Naive thymus-derived CD8-positive, alpha-beta T cell (primary cell): Measurements from ENCODE around the gene ZNF678. TPM values are rescaled to one million over a fixed set of nuclear protein-coding genes. Genes with fewer than 3 reads are reported as not detected.

Experiments used
- ATAC-seq, 2 donors: fragments of 150-1000 bp; cut with Tn5 transposase in 1 of 2; sonication (Bioruptor Pico), chemical (Tn5 transposase) in 1 of 2; 1 replicate in 1 of 2; 2 replicates in 1 of 2; pipeline ENCODE4 v1.10.0; 2021; ENCODE audit warnings: mild to moderate bottlenecking in 2 of 2, moderate library complexity in 2 of 2
- POLR2A ChIA-PET: fragments of 350-600 bp; sonication (Branson Sonifier 250); formaldehyde crosslinking; loops from one replicate; lab custom pipeline; 2021; ENCODE audit warnings: antibody characterized with exemption; lab: Charles Lee
- DNase-seq, 10 donors: peaks; one replicate each; pipeline versions ENCODE4 v3.0.0 to v3.0.0-alpha.2; 2020 to 2022
- H3K27ac Mint-ChIP-seq, 10 donors: one replicate each; pipeline ENCODE4 v1.8.0; 2020 to 2022; ENCODE audit warnings: mild to moderate bottlenecking in 10 of 10, mixed read lengths in 10 of 10, moderate library complexity in 4 of 10, inconsistent platforms in 1 of 10
- H3K27me3 Mint-ChIP-seq, 5 donors: one replicate each; pipeline ENCODE4 v1.8.0; 2021 to 2022; ENCODE audit warnings: mixed read lengths in 5 of 5
- H3K36me3 Mint-ChIP-seq, 3 donors: one replicate each; pipeline ENCODE4 v1.8.0; 2020 to 2022; ENCODE audit warnings: mixed read lengths in 3 of 3, mild to moderate bottlenecking in 2 of 3, inconsistent platforms in 1 of 3
- H3K4me1 Mint-ChIP-seq, 4 donors: one replicate each; pipeline ENCODE4 v1.8.0; 2021 to 2022; ENCODE audit warnings: mixed read lengths in 4 of 4
- H3K4me3 Mint-ChIP-seq, 10 donors: one replicate each; pipeline ENCODE4 v1.8.0; 2020 to 2022; ENCODE audit warnings: mild to moderate bottlenecking in 10 of 10, mixed read lengths in 10 of 10, moderate library complexity in 6 of 10, inconsistent platforms in 1 of 10
- H3K9me3 Mint-ChIP-seq, 9 donors: one replicate each; pipeline ENCODE4 v1.8.0; 2020 to 2022; ENCODE audit warnings: mixed read lengths in 9 of 9, mild to moderate bottlenecking in 3 of 9, inconsistent platforms in 1 of 9, moderate library complexity in 1 of 9
- polyA plus RNA-seq, 3 donors: library from polyadenylated mRNA; unstranded; fragments of 300-500 nt; fragmentation: Illumina TruSeq; gene quantifications; one replicate each; pipeline ENCODE4 v1.2.3, GENCODE V29; 2021
- total RNA-seq, 8 experiments: library from RNA in 2 of 8; stranded (reverse) in 2 of 8; gene quantifications; one replicate each; pipeline ENCODE4 v1.2.3 and lab custom pipeline; 2021 to 2026

Gene ZNF678
- total RNA-seq (10 to 100 TPM; 10.8 to 11.8 TPM), polyA plus RNA-seq (1 to 10 TPM; 4.0 to 6.0 (median 5.7) TPM), total RNA-seq (lab: John Stamatoyannopoulos, UW) (8.9 to 32.5 (median 24.9) reads per million in 6 experiments)

DNA sequence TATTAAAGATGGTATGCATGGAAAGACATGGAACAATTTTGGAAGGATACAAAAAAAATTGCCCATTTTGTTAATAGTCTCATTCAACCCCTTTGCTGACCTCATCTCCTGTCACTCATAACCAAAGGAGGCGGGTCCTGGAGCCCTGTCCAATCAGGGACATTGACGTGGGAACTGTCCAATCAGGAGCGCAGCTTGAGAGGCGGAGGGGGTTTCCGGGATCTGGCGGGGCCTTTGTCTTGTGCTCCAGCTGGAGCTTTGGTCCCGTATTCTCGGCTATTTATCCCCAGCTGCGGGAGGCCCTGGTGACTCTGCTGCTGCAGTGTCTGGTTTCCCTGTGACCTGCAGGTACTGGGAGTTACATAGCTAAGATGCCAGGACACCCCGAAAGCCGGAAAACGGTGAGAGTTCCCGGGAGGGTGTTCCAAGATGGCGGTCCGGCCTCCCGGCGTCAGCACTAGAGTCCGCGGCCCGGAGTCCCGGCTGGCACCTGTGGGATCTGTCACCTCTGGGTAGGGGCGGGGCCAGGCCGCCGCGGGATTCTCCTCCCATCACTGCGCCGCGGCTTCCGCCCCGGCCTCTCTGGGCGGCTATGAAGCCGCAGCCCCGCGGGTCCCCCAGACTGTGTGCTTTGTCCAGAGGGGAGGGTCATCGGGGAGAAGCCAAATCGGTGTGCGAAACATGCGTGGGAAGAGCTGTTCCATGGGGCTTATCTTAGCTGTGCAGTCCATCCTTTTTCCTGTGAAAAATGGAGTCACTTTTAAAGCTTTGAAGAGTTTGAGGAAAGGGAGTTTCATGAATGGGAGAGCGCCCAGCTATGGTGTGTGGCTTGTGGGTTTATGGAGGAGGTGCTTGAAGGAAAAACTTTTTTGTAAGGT lies at the start of gene ZNF678:
Gene ZNF678, plus strand, starts transcription at position 233 of the 878 bp plus-strand sequence. CDS start 87,436 bp downstream, outside the sequence.
- Mint-ChIP-seq H3K27me3 (peaks cover 16 to 35% (median 24%) of the 10 kb centered on the region in 5 donors), H3K36me3 (peaks cover 5 to 11% (median 7%) of the 10 kb centered on the region in 3 donors), H3K4me3 (peak within 1 kb of the TSS; percentile 92 to 98 (median 94)), H3K27ac (peak within 1 kb of the TSS; percentile 81 to 97 (median 94)), H3K9me3 (peaks cover 0 to 10% (median 4%) of the 10 kb centered on the region in 9 donors), H3K4me1 (peaks cover 27 to 52% (median 46%) of the 10 kb centered on the region in 4 donors)
- ATAC-seq = peak; percentile 93 to 97
- POLR2A ChIA-PET = interaction anchor here (0.7 kb wide), 1 partner anchor 9 kb away, joined by 3 read pairs; no protein-coding TSS in a partner anchor
- peak; percentile 62 to 93 (median 84) for DNase-seq

DNA sequence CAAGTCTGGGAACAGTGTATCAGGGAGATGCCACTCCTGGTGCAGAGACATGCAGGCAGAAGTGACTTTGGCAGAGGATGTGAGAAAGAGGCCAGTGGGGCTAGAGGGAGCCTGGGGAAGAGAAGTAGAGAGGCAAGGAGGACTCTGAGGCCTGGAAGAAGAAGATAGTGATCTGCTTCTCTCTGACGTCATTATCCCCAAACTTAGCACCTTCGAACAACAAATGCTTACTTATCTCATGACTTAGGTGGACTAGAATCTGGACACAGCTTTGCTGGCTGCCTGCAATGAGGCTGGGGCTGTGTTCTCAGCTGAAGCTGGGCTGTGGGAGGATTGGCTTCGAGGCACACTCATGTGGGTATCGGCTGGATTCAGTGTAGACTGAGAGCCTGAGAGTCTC lies 44.5 kb upstream of the ZNF678 start:
- Mint-ChIP-seq H3K27me3 (peaks cover 0 to 12% (median 5%) of the 10 kb centered on the region in 5 donors), H3K4me1 (no peaks in the 10 kb centered on the region), H3K4me3 (no peak overlapping the region), H3K36me3 (peaks cover 0 to 5% (median 0%) of the 10 kb centered on the region in 3 donors), H3K27ac (peak overlapping the region in 1 of 10 donors; percentile 20), H3K9me3 (peaks cover 0 to 24% (median 4%) of the 10 kb centered on the region in 9 donors)
- ATAC-seq (no peak), DNase-seq (no peak)
- POLR2A ChIA-PET = no interaction called here

DNA sequence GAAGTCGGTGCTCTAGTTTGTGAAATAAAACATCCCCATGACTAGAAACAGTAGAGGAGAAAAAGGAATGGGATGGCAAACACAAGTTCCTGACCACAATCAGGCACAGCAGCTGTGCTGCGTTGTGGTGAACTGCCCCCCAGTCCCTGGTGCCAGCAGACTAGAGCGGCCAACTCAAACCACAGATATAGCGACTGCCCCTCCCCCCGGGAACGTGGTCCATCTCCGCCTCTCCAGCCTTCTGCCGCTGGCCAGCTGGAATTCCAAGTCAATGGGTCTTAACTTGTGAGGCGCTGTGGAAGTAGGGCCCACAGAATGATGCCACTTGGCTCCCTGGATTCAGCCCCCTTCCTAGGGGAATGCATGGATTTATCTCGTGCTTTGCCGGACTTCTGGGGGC lies 41.6 kb upstream of the ZNF678 start:
- Mint-ChIP-seq H3K27me3 (peaks cover 0 to 12% (median 2%) of the 10 kb centered on the region in 5 donors), H3K27ac (no peak overlapping the region), H3K36me3 (peaks cover 0 to 20% (median 3%) of the 10 kb centered on the region in 3 donors), H3K4me1 (no peaks in the 10 kb centered on the region), H3K4me3 (no peak overlapping the region), H3K9me3 (peaks cover 7 to 53% (median 18%) of the 10 kb centered on the region in 9 donors)
- POLR2A ChIA-PET = no interaction called here
- DNase-seq = no peak
- ATAC-seq = no peak

DNA sequence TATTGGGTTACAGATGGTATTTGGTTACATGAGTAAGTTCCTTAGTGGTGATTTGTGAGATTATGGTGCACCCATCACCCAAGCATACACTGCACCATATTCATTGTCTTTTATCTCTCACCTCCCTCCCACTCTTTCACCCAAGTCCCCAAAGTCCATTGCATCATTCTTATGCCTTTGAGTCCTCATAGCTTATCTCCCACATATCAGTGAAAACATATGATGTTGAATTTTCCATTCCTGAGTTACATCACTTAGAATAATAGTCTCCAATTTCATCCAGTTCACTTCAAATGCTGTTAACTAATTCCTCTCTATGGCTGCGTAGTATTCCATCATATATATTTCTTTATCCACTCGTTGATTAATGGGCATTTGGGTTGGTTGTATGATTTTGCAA lies 36.8 kb upstream of the ZNF678 start:
- Mint-ChIP-seq H3K27me3 (peaks cover 0 to 2% (median 0%) of the 10 kb centered on the region in 5 donors), H3K4me1 (no peaks in the 10 kb centered on the region), H3K4me3 (no peak overlapping the region), H3K27ac (no peak overlapping the region), H3K9me3 (peaks cover 26 to 95% (median 64%) of the 10 kb centered on the region in 9 donors), H3K36me3 (peaks cover 5 to 58% (median 29%) of the 10 kb centered on the region in 3 donors)
- ATAC-seq (no peak), DNase-seq (no peak)
- POLR2A ChIA-PET = no interaction called here

DNA sequence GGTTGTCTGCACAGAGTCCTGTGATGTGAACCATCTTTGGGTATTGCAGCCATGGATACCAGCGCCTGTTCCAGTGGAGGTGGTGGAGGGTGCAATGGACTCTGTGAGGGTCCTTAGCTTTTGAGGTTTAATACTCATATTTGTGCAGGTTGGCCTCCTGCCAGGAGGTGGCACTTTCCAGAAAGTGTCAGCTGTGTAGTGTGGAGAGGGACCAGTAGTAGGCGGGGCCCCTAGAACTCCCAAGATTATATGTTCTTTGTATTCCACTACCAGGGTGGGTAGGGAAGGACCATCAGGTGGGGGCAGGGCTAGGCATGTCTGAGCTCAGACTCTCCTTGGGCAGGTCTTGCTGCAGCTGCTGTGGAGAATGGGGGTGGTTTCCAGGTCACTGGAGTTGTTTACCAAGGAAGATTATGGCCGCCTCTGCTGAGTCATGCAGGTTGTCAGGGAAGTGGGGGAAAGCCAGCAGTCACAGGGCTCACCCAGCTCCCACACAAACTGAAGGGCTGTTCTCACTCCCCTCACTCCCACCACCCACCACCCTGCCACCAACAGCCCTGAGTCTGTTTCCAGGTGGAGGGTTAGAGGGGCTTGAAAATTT lies 31.2 kb upstream of the ZNF678 start:
- peaks cover 5 to 68% (median 59%) of the 10 kb centered on the region in 3 donors for H3K36me3 Mint-ChIP-seq
- POLR2A ChIA-PET = no interaction called here
- no peak overlapping the region for H3K4me3 Mint-ChIP-seq
- peak overlapping the region in 1 of 10 donors; percentile 5 for H3K27ac Mint-ChIP-seq
- DNase-seq (no peak), ATAC-seq (no peak)
- peaks cover 23 to 84% (median 50%) of the 10 kb centered on the region in 9 donors for H3K9me3 Mint-ChIP-seq
- H3K27me3 Mint-ChIP-seq = peaks cover 0 to 2% (median 0%) of the 10 kb centered on the region in 5 donors
- H3K4me1 Mint-ChIP-seq = no peaks in the 10 kb centered on the region

DNA sequence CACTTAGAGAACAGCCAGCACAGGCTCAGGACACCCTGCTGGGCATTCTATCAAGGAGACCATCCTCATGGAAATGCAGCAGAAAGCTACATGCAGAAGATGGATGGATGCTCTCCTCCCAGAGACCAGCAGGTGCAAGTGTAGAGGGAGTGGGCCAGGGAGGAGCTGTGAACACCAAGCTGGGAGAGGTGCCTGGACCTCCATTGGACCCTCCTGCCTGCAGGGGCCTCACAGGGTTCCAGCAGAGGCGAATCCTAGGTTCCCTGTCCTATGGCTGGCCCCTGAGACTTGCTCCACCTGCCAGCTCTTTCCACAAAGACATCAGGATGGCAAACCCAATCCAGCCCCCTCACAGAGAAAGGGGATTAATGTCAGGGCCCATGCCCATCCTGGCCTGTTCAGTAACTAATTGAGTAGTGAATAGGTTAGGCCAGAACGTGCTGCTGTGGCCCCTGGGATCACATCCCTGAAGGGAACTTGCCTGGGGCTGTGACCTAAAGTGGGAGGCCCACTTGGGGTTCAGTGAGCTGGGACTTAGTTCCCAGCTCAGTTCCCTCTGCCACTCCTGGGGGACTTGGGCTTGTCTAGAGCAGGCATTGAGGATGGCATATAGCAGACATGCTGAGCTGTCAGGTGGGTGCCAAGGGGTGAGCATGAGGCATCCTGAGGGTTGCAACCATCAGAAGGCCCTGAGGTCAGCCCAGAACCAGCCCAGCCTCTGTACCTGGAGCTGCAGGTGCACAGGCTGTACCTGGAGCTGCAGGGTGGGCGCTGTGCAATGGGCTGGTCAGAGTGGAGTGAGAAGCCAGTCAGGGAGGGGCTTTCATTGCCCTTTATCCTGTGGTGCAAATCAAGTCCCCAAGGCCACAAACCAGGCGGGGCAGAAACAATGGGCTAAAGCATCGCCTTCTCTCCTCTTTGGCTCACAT lies 22.9 kb upstream of the ZNF678 start:
- peaks cover 0 to 16% (median 9%) of the 10 kb centered on the region in 3 donors for H3K36me3 Mint-ChIP-seq
- peaks cover 4 to 11% (median 8%) of the 10 kb centered on the region in 4 donors for H3K4me1 Mint-ChIP-seq
- peak overlapping the region in 6 of 10 donors; percentile 42 to 78 (median 53) for H3K4me3 Mint-ChIP-seq
- POLR2A ChIA-PET = no interaction called here
- no peak for ATAC-seq
- H3K27me3 Mint-ChIP-seq = no peaks in the 10 kb centered on the region
- H3K9me3 Mint-ChIP-seq = peaks cover 0 to 11% (median 2%) of the 10 kb centered on the region in 9 donors
- H3K27ac Mint-ChIP-seq = no peak overlapping the region
- DNase-seq = no peak

DNA sequence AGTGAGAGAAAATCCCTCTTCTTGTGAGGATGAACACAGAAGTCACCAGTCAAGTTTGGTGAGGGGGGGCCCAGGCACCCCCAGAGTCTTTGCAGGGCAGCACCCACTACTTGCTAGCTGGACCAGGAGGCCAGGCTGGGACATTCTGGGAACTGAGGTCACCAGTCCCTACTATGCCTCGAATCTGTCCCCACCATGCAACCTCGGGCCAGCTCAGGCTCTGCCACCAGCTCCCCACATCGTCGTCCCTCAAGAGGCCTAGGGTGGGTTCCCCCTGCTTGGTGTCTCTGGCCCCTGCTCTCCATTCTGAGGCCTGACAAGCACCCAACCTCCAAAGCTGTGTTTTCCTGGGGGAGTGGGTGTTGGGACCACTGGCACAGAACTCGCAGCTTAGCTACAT lies 22.2 kb upstream of the ZNF678 start:
- Mint-ChIP-seq H3K9me3 (peaks cover 0 to 6% (median 0%) of the 10 kb centered on the region in 9 donors), H3K4me3 (peak overlapping the region; percentile 28 to 82 (median 68)), H3K27ac (peak overlapping the region in 1 of 10 donors; percentile 20), H3K27me3 (no peaks in the 10 kb centered on the region), H3K36me3 (peaks cover 0 to 11% (median 5%) of the 10 kb centered on the region in 3 donors), H3K4me1 (peaks cover 4 to 11% (median 8%) of the 10 kb centered on the region in 4 donors)
- no peak for ATAC-seq
- POLR2A ChIA-PET = no interaction called here
- DNase-seq = no peak

DNA sequence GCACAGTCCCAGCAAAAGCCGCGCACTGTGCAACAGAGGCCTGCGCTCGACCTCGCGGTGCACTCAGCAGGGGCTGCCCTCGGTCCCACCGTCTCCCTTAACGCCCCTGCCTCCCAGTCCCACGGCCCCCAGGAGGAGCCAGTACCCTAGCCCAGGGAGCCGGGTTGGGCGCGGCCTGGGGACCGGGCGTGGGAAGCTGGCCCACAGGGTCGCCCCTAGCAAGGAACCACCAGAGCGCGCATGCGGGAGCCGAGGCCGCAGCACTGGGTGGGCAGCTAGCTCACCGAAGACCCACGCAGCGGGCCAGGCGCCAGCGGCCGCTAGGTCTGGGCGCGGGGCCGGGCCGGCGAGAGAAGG lies 21.6 kb upstream of the ZNF678 start:
- DNase-seq = peak in 2 of 10 donors; percentile 16 to 18
- POLR2A ChIA-PET = no interaction called here
- peaks cover 0 to under 1% (median 0%) of the 10 kb centered on the region in 5 donors for H3K27me3 Mint-ChIP-seq
- peak overlapping the region in 2 of 10 donors; percentile 21 to 69 for H3K27ac Mint-ChIP-seq
- H3K4me3 Mint-ChIP-seq = peak overlapping the region; percentile 28 to 82 (median 68)
- peaks cover 4 to 11% (median 8%) of the 10 kb centered on the region in 4 donors for H3K4me1 Mint-ChIP-seq
- peaks cover 0 to 5% (median under 1%) of the 10 kb centered on the region in 3 donors for H3K36me3 Mint-ChIP-seq
- peaks cover 0 to 2% (median 0%) of the 10 kb centered on the region in 9 donors for H3K9me3 Mint-ChIP-seq
- no peak for ATAC-seq

DNA sequence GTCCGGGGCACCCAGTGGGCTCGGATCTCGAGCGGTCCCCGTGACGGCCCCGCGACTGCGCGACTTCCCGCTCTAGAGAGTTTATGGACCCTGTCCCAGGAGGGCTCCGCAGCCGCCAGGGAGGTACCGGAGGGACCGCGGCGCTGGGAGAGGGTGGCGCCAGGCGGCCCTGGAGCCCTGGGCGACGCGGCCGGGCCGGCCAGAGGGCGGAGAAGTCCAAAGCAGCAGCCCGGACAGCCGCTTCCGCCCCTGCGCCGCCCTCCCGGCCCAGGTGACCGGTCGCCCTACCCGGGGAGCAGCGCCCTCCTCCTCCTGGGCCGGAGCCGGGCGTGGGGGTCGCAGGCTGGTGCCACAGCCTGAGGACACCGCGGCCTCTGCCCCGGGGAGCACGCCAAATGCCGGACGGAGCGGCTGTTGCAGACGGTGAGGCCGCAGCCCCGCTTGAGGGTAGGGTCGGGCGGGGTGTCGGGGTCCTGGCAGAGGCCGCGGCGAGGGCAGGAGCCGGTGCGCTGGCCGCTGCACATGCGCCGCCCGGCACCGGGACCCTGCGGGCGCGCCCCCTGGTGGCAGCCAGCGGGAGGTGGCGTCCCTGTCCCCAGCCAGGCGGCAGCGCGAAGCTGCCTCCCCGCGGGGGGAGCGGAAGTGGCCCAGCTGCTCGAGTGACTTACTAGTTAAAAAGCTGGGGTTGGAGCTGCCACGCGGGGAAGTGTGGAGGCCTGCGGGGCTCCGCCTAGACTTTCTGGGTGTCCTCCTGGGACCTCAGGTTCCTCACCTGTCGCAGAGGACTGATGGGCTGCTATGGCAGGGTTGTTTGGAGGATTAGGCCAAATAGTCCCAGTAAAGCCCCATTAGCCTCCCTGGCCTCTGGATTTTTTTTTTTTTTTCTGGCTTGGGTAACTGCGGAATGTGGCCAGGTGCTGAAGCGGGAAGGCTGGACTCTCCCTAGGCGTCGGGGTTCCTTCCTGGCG lies 20.9 kb upstream of the ZNF678 start:
- Mint-ChIP-seq H3K9me3 (no peaks in the 10 kb centered on the region), H3K4me1 (peaks cover 4 to 11% (median 8%) of the 10 kb centered on the region in 4 donors), H3K27ac (peak overlapping the region in 7 of 10 donors; percentile 25 to 81 (median 75)), H3K36me3 (no peaks in the 10 kb centered on the region), H3K4me3 (peak overlapping the region; percentile 55 to 85 (median 71)), H3K27me3 (peaks cover 0 to 7% (median 0%) of the 10 kb centered on the region in 5 donors)
- ATAC-seq = peak; percentile 96 to 97
- POLR2A ChIA-PET = interaction anchor here (0.7 kb wide), 2 partner anchors 361 to 871 kb away, joined by 3 to 4 read pairs; no protein-coding TSS in a partner anchor
- peak; percentile 76 to 95 (median 90) for DNase-seq

DNA sequence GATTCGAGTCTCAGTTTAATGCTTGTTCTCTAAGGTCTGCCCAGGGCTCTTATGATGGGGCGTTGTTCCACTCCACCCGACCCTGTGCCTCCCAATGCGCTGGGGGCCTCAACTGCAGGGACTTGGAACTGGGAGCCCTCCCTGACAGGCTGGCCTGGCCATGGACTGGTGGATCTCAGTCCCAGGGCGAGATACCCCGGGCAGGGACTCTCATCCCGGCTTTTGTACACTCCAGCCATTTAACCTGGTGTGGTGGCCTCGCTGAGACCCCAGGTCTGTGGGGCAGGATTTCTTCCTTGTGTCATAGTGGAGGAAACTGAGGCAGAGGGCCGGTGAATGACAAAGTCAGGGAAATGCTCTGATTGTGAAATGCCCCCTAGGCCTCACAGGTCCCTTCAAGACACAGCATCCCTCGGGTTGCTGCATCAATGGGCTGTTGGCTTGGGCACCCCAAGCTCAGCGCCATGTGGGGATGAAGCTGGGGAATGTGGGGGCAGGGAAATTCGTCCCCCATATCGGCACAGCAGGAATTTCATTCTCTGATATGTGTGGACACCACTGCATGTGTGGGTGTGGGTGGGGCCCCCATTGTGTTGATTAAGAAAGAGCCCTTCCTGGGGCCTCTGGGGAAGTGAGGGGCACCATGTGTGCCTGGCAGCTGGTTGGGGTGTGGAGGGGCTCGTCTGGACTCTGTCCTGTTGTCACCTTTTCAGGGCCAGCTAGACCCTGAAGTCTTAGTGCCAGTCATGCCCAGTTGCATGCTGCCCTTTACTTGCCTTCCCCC lies 19.9 kb upstream of the ZNF678 start:
- Mint-ChIP-seq H3K9me3 (no peaks in the 10 kb centered on the region), H3K27me3 (peaks cover 0 to 9% (median 2%) of the 10 kb centered on the region in 5 donors), H3K36me3 (no peaks in the 10 kb centered on the region), H3K4me1 (peaks cover 4 to 11% (median 8%) of the 10 kb centered on the region in 4 donors), H3K4me3 (peak overlapping the region; percentile 49 to 85 (median 71)), H3K27ac (peak overlapping the region in 4 of 10 donors; percentile 25 to 75 (median 64))
- DNase-seq = no peak
- POLR2A ChIA-PET = interaction anchor here (0.6 kb wide), 1 partner anchor 408 kb away, joined by 3 read pairs; no protein-coding TSS in a partner anchor
- no peak for ATAC-seq
